ENCODE results near the gene GSAP.

GRCh38 chr7:77422500-77422899 is 6.4 kb upstream of the GSAP start:
- TF ChIP-seq CTCF (IDR thresholded peaks at IDR 0.05), result no peak
- no peak for TF ChIP-seq POLR2A (IDR thresholded peaks at IDR 0.05)
